Measurements from ENCODE around the gene BCAS3. TPM values are rescaled to one million over a fixed set of nuclear protein-coding genes. Genes with fewer than 3 reads are reported as not detected.

The BCAS3 gene
- total and polyA plus RNA-seq, 2 donors (not counting 1 experiment from before 2014, with no cell fraction given): 13.9 to 73.4 TPM

DNA sequence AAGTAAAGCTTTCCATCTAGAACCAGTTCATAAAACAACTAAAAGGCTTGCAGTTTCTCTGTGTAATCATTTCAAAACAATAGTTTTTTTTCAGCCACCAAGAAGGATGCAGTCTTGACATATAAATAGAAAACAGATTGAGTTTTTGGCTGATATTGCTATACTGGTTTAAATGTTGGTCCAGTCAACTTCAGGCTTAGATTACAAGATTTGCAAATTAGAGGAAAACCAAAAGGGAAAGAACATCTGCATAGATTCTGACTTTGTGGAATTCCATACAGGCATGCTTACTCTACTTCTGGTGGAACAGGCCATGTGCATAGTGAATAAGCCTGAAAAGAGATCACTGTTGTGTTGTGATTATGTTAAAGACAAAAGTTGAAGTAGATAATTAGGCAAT, 150.3 kb downstream of the BCAS3 start:
- CTCF ChIA-PET: no interaction called here

DNA sequence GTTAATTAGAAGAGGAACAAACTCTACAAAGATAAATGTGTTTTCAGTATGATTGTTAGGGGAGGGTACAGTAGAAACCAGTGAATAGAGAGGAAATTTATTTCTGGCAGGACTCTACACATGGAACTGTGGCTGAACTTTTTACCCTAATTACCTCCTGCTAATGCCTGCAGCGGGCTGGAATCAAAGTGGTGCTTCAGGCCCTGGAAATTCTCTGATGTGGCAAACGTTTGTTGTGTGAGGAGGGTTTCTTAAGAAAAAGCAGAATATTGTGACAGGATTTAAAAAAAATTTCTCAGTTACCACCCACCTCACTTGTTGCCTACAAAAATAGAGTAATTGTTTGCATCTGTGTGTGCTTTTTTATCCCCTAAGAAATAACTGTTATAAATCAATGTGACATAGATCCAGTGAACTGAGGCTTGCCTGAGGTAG, 154.5 kb downstream of the BCAS3 start:
- Histone ChIP-seq H2AFZ (ENCODE audit: insufficient read depth, low read depth, low read length, poor library complexity, severe bottlenecking) (no peak overlapping the region), H3K27me3 (replicated peaks in 1 of 4; ENCODE audit: control extremely low read depth in 1 of 4, control insufficient read depth in 3 of 4, insufficient read depth in 4 of 4, low read length in 3 of 4) (no peaks in the 10 kb centered on the region), H3K27ac (ENCODE audit: low read length in 2 of 2) (no peak overlapping the region), H3K9ac (ENCODE audit: low read length) (no peak overlapping the region), H3K36me3 (replicated peaks in 1 of 2; ENCODE audit: control extremely low read depth in 1 of 2, control insufficient read depth in 1 of 2, extremely low read depth in 1 of 2, insufficient read depth in 2 of 2, low read length in 1 of 2) (no peaks in the 10 kb centered on the region), H3K79me2 (ENCODE audit: control insufficient read depth, insufficient read depth, low read length) (no peaks in the 10 kb centered on the region), H4K20me1 (ENCODE audit: control insufficient read depth, insufficient read depth, low read length, poor library complexity, severe bottlenecking) (no peaks in the 10 kb centered on the region), H3K4me1 (ENCODE audit: control insufficient read depth in 2 of 2, insufficient read depth in 2 of 2, low read length in 2 of 2) (no peaks in the 10 kb centered on the region), H3K9me3 (ENCODE audit: control extremely low read depth in 1 of 3, control insufficient read depth in 2 of 3, insufficient read depth in 1 of 3, low read length in 2 of 3) (no peaks in the 10 kb centered on the region), H3K4me2 (replicated peaks; ENCODE audit: low read depth, low read length, poor library complexity, severe bottlenecking) (no peak overlapping the region), H3K4me3 (ENCODE audit: control extremely low read depth in 1 of 5, extremely low read depth in 1 of 5, insufficient read depth in 1 of 5, low read depth in 2 of 5, low read length in 4 of 5) (no peak overlapping the region)
- no peak overlapping the region for H3K27ac Mint-ChIP-seq
- no CpG with 5 or more reads among the region's 2 CpGs for WGBS (ENCODE audit: insufficient coverage)
- TF ChIP-seq EZH2 (IDR thresholded peaks at IDR 0.05; ENCODE audit: borderline replicate concordance, insufficient read depth, low read depth, low read length, poor library complexity, severe bottlenecking): no peak
- TF ChIP-seq, protein P1, sequence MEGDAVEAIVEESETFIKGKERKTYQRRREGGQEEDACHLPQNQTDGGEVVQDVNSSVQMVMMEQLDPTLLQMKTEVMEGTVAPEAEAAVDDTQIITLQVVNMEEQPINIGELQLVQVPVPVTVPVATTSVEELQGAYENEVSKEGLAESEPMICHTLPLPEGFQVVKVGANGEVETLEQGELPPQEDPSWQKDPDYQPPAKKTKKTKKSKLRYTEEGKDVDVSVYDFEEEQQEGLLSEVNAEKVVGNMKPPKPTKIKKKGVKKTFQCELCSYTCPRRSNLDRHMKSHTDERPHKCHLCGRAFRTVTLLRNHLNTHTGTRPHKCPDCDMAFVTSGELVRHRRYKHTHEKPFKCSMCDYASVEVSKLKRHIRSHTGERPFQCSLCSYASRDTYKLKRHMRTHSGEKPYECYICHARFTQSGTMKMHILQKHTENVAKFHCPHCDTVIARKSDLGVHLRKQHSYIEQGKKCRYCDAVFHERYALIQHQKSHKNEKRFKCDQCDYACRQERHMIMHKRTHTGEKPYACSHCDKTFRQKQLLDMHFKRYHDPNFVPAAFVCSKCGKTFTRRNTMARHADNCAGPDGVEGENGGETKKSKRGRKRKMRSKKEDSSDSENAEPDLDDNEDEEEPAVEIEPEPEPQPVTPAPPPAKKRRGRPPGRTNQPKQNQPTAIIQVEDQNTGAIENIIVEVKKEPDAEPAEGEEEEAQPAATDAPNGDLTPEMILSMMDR (IDR thresholded peaks at IDR 0.05): no peak
- H3K4me3 Mint-ChIP-seq: no peak overlapping the region
- ChIA-PET POLR2A (no interaction called here), CTCF (no interaction called here)
- intact Hi-C loops (cut with micrococcal nuclease): no loop called here
- H3K27me3 Mint-ChIP-seq: no peaks in the 10 kb centered on the region
- no peak for ATAC-seq (ENCODE audit: low read depth)
- no peaks in the 10 kb centered on the region for H3K4me1 Mint-ChIP-seq
- DNase-seq: no peak
- no peaks in the 10 kb centered on the region for H3K9me3 Mint-ChIP-seq (ENCODE audit: insufficient read depth)

More for the DNA sequence above, 150.3 kb downstream of the BCAS3 start:
- H3K27ac ChIP-seq (ENCODE audit: low read length in 2 of 2): no peak overlapping the region
- ATAC-seq (ENCODE audit: low read depth) (no peak), DNase-seq (no peak)
- POLR2A ChIA-PET: no interaction called here
- no peak overlapping the region for H3K9ac ChIP-seq (ENCODE audit: low read length)
- H3K4me3 ChIP-seq (ENCODE audit: control extremely low read depth in 1 of 5, extremely low read depth in 1 of 5, insufficient read depth in 1 of 5, low read depth in 2 of 5, low read length in 4 of 5): no peak overlapping the region
- Mint-ChIP-seq H3K4me1 (no peaks in the 10 kb centered on the region), H3K27me3 (no peaks in the 10 kb centered on the region), H3K4me3 (no peak overlapping the region), H3K27ac (no peak overlapping the region), H3K9me3 (ENCODE audit: insufficient read depth) (no peaks in the 10 kb centered on the region)
- H4K20me1 ChIP-seq (ENCODE audit: control insufficient read depth, insufficient read depth, low read length, poor library complexity, severe bottlenecking): no peaks in the 10 kb centered on the region
- H3K4me2 ChIP-seq (replicated peaks; ENCODE audit: low read depth, low read length, poor library complexity, severe bottlenecking): no peak overlapping the region
- H3K79me2 ChIP-seq (ENCODE audit: control insufficient read depth, insufficient read depth, low read length): no peaks in the 10 kb centered on the region
- H2AFZ ChIP-seq (ENCODE audit: insufficient read depth, low read depth, low read length, poor library complexity, severe bottlenecking): no peak overlapping the region
- TF ChIP-seq, protein P1 (IDR thresholded peaks at IDR 0.05): no peak
- TF ChIP-seq EZH2 (IDR thresholded peaks at IDR 0.05; ENCODE audit: borderline replicate concordance, insufficient read depth, low read depth, low read length, poor library complexity, severe bottlenecking): no peak
- no peaks in the 10 kb centered on the region for H3K4me1 ChIP-seq (ENCODE audit: control insufficient read depth in 2 of 2, insufficient read depth in 2 of 2, low read length in 2 of 2)
- H3K9me3 ChIP-seq (ENCODE audit: control extremely low read depth in 1 of 3, control insufficient read depth in 2 of 3, insufficient read depth in 1 of 3, low read length in 2 of 3): no peaks in the 10 kb centered on the region
- intact Hi-C loops (cut with micrococcal nuclease): no loop called here
- H3K36me3 ChIP-seq (replicated peaks in 1 of 2; ENCODE audit: control extremely low read depth in 1 of 2, control insufficient read depth in 1 of 2, extremely low read depth in 1 of 2, insufficient read depth in 2 of 2, low read length in 1 of 2): no peaks in the 10 kb centered on the region
- no peaks in the 10 kb centered on the region for H3K27me3 ChIP-seq (replicated peaks in 1 of 4; ENCODE audit: control extremely low read depth in 1 of 4, control insufficient read depth in 3 of 4, insufficient read depth in 4 of 4, low read length in 3 of 4)
